K562 (cell line): ENCODE measurements around the gene GP1BA. TPM values are rescaled to one million over a fixed set of nuclear protein-coding genes. Genes with fewer than 3 reads are reported as not detected.

Source experiments
- CEBPG ChIP-seq, 3 experiments: fragments of 200-800 bp in 1 of 3; sonication (Bioruptor generic) in 1 of 3; sonication (generic) in 1 of 3; formaldehyde crosslinking in 1 of 3; IDR thresholded peaks in 2 of 3; conservative IDR thresholded peaks in 1 of 3; 2 replicates each; pipeline versions ENCODE4 v1.6.1 to v1.8.0; 2016 to 2022; ENCODE audit warnings: missing compliant biosample characterization in 2 of 3, missing genetic modification characterization in 2 of 3, mild to moderate bottlenecking in 1 of 3, missing genetic modification reagents in 1 of 3
- E2F6 ChIP-seq, 2 experiments: IDR thresholded peaks; 2 replicates each; pipeline ENCODE4 v1.6.1; 2011; ENCODE audit warnings: borderline replicate concordance in 1 of 2, control low read depth in 1 of 2, low read depth in 1 of 2, low read length in 1 of 2, mild to moderate bottlenecking in 1 of 2, mixed read lengths in 1 of 2, moderate library complexity in 1 of 2; ENCODE audit not compliant: insufficient read depth in 1 of 2, insufficient read length in 1 of 2, poor library complexity in 1 of 2, severe bottlenecking in 1 of 2; ENCODE audit errors: extremely low read depth in 1 of 2
- FIP1L1 ChIP-seq: fragments of 200-400 bp; formaldehyde crosslinking; IDR thresholded peaks from 2 replicates; pipeline ENCODE4 v1.6.1; 2018; ENCODE audit warnings: mild to moderate bottlenecking, low read depth, low read length; ENCODE audit not compliant: poor library complexity, severe bottlenecking
- GABPB1 ChIP-seq: sonication (generic); formaldehyde crosslinking; IDR thresholded peaks from 2 replicates; pipeline ENCODE4 v1.8.0; 2022; ENCODE audit warnings: mild to moderate bottlenecking, missing genetic modification reagents
- HLTF ChIP-seq: fragments of 450-650 bp; IDR thresholded peaks from 2 replicates; pipeline ENCODE4 v1.6.1; 2016
- MCM3 ChIP-seq: fragments of 450-650 bp; IDR thresholded peaks from 2 replicates; pipeline ENCODE4 v1.6.1; 2016
- MTA3 ChIP-seq: fragments of 450-650 bp; formaldehyde crosslinking; IDR thresholded peaks from 2 replicates; pipeline ENCODE4 v1.6.1; 2017; ENCODE audit warnings: mild to moderate bottlenecking, borderline replicate concordance
- MXI1 ChIP-seq: IDR thresholded peaks from 2 replicates; pipeline ENCODE4 v1.6.1; 2011; ENCODE audit warnings: low read depth, mild to moderate bottlenecking, improper control_type of control experiment, low read length
- MYC ChIP-seq, 2 experiments: fragments of 250-450 bp in 1 of 2; sonication (Bioruptor Pico) in 1 of 2; IDR thresholded peaks; 2 replicates each; pipeline versions ENCODE4 v1.5.1 to v1.6.1; 2012 to 2021; ENCODE audit warnings: low read depth in 2 of 2, borderline replicate concordance in 1 of 2, improper control_type of control experiment in 1 of 2, low read length in 1 of 2, mild to moderate bottlenecking in 1 of 2, moderate library complexity in 1 of 2
- SRSF3 ChIP-seq: fragments of 200-400 bp; formaldehyde crosslinking; IDR thresholded peaks from 2 replicates; pipeline ENCODE4 v1.6.1; 2016; ENCODE audit warnings: mild to moderate bottlenecking, low read length, moderate library complexity; ENCODE audit not compliant: insufficient read depth
- TEAD2 ChIP-seq: fragments of 450-650 bp; IDR thresholded peaks from 2 replicates; pipeline ENCODE4 v1.6.1; 2016; ENCODE audit warnings: missing genetic modification characterization, control low read depth, missing compliant biosample characterization
- THRAP3 ChIP-seq: fragments of 450-650 bp; IDR thresholded peaks from 2 replicates; pipeline ENCODE4 v1.6.1; 2016; ENCODE audit warnings: mild to moderate bottlenecking, inconsistent platforms, borderline replicate concordance
- ZBTB40 ChIP-seq, 2 experiments: fragments of 450-650 bp in 1 of 2; sonication (generic) in 1 of 2; formaldehyde crosslinking in 1 of 2; IDR thresholded peaks; 2 replicates each; pipeline versions ENCODE4 v1.7.1 to v1.9.0; 2016 to 2022; ENCODE audit warnings: inconsistent platforms in 1 of 2, mild to moderate bottlenecking in 1 of 2, missing genetic modification reagents in 1 of 2
- ZNF212 ChIP-seq: fragments of 450-650 bp; formaldehyde crosslinking; IDR thresholded peaks from 2 replicates; pipeline ENCODE4 v1.4.0; 2020; ENCODE audit warnings: mild to moderate bottlenecking
- ZNF699 ChIP-seq: fragments of 250-450 bp; sonication (Bioruptor Pico); IDR thresholded peaks from 2 replicates; pipeline ENCODE4 v1.8.0; 2021; ENCODE audit warnings: mild to moderate bottlenecking, moderate library complexity; ENCODE audit not compliant: insufficient replicate concordance
- ZSCAN29 ChIP-seq: fragments of 450-650 bp; IDR thresholded peaks from 2 replicates; pipeline ENCODE4 v1.6.1; 2017
- polyA plus RNA-seq, 8 experiments: library from polyadenylated mRNA; depleted of rRNA in 4 of 8; stranded (reverse) in 5 of 8; unstranded in 3 of 8; fragments of >200 nt; fragmentation: Nextera tagmentation in 2 of 8; fragmentation: Illumina TruSeq in 1 of 8; extraction: Ambion mirVana in 2 of 8; extraction: Trizol in 1 of 8; gene quantifications; 2 replicates each; pipeline versions ENCODE4 v1.2.1 to v1.2.3, GENCODE V29; 2011 to 2014; ENCODE audit warnings: inconsistent platforms in 1 of 8, missing spikeins in 1 of 8
- total RNA-seq, 7 experiments: library from RNA; depleted of rRNA in 6 of 7; stranded (reverse); fragments of >200 nt in 6 of 7; fragmentation: Illumina TruSeq in 2 of 7; extraction: Trizol in 2 of 7; gene quantifications; 2 replicates each; pipeline versions ENCODE4 v1.2.1 to v1.2.3, GENCODE V29; 2011 to 2021; ENCODE audit warnings: low replicate concordance in 1 of 7

Gene GP1BA
- total and polyA plus RNA-seq, 9 of the 15 experiments (the other 6 are each of a cell fraction or from before 2014, with no cell fraction given): 0.01 TPM; not detected in 8

- TF ChIP-seq ZBTB40 (IDR thresholded peaks at IDR 0.05): peak; percentile 75
- TF ChIP-seq ZBTB40 (CRISPR knock-in tag; IDR thresholded peaks at IDR 0.05): no peak
- peak; percentile 44; the same call in 1 of the 2 replicates for TF ChIP-seq MYC (IDR thresholded peaks at IDR 0.05; ENCODE audit: low read depth, low read length)
- no peak for TF ChIP-seq MYC (CRISPR knock-in tag; IDR thresholded peaks at IDR 0.05; ENCODE audit: borderline replicate concordance, low read depth)
- no peak for TF ChIP-seq THRAP3
- no peak; the same call in 1 of the 2 replicates for TF ChIP-seq MTA3
- TF ChIP-seq ZSCAN29: no peak
- 0 out of 2 replicates have a peak, but pooled peaks have one; percentile 65 for TF ChIP-seq SRSF3
- no peak for TF ChIP-seq TEAD2 (tag)
- TF ChIP-seq ZNF699 (CRISPR knock-in tag): no peak
- TF ChIP-seq MCM3: no peak
- TF ChIP-seq FIP1L1: peak; percentile 37
- peak; percentile 45; the same call in 1 of the 2 replicates for TF ChIP-seq MXI1
- no peak for TF ChIP-seq ZNF212 (CRISPR knock-in tag)
- no peak for TF ChIP-seq CEBPG (CRISPR knock-in tag; IDR thresholded peaks at IDR 0.05)
- TF ChIP-seq CEBPG (tag; conservative IDR thresholded peaks at IDR 0.05 in 1 of 2, IDR thresholded peaks at IDR 0.05 in 1 of 2): no peak
- TF ChIP-seq HLTF: no peak
- peak; percentile 58; the same call in 1 of the 2 replicates for TF ChIP-seq GABPB1 (CRISPR knock-in tag)
- peak in 1 of 2 experiments; percentile 39 for TF ChIP-seq E2F6 (IDR thresholded peaks at IDR 0.05; ENCODE audit: borderline replicate concordance in 1 of 2, extremely low read depth in 1 of 2, insufficient read depth in 1 of 2, insufficient read length in 1 of 2, low read depth in 1 of 2, low read length in 1 of 2, poor library complexity in 1 of 2, severe bottlenecking in 1 of 2)
These were observed 15.5 kb downstream of the GP1BA start (continued) for GRCh38 chr17:4947411-4948165.
